Amniotic stem cell (primary cell): Measurements from ENCODE around the gene DCPS.
"Not testable (repeated sequence)": the region's sequence is repeated elsewhere in the genome, so short reads cannot be mapped to it uniquely, and the experiment has no call there.

Experiments used
- DNase-seq: peaks from one replicate; lab custom pipeline; 2025; lab: John Stamatoyannopoulos, UW

DCPS gene

DNA sequence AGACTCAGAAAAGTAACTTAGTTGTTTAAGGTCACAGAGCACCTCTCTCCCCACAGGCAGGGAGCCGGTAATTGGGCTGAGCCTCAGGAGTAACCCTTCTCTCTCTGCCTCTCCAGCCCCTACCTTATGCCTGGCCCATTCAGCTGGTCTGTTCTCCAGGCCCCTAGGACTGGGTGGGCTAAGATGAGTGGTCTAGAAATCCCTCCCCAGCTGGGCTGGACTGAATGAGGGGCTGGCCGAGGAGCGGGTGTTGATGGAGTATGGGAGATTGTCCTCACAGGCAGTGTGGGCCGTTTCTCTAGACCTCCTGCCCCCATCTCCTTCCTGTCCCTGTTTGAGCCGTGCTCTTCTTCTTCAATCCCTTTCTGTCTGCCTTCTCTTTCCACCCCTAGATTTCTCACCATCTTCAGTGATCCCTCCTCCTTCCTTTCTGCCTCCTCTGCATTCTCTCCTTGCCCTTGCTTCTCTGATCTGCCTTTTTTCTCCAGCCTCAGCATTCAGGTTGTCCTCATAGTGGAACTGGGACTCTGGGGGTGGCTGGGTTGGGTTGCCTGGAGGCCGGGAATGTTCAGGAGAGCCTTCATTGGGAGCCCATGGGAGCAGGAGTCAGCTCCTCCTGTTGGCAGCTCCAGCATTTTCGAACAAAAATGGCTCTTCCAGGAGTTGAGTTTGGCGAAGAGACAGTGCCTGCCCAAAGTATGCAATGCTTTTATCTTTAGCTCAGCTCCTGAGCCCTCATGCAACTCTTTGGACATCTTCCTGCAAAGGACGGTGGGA, 59.2 kb downstream of the DCPS start:
- DNase-seq = no peak

DNA sequence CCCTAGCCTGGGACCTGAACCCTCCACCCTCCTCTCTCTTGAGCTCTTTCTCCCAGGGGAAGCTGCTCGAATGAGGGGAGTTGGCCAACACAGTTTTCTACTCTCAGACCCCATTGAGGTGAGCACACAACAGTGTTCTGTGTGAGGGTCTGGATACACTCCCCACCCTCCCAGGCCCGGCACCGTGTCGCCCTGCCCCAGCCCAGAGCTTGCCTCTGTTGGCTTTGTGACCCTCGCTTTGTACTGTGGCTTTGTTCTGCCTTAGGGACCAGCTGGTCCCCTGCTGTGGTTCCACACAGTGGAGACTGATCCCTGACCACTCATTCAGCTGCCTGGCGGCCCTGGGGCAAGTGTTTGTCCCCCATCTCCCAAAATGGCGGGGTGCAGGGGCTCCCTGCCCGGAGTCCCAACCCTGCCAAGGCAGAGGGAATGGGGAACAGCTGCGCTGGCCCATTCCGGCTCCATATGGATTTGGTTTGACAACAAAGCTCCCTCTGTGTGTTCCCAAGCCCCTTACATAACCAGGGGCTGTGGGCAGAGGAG, 59.9 kb downstream of the DCPS start:
- no peak for DNase-seq

DNA sequence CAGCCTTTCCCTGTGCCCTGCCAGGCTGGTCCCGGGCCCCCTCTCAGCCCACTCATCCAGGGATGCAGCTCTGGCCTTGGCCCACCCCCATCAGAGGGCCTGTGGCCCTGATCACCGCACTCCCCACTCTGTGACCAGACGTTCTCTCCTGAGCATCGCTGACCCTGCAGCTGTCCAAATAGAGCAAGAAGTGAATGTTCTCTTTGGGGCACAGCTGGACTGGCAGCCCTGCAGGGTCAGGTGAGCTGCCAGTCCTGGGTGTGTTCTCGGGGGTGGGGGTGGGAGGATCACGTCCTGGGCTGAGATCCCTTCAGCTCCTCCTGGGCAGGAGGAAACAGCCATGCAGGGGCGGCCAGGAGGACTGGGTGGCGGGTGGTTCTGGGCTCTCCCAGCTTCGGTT, 60.9 kb downstream of the DCPS start:
- DNase-seq = not testable (repeated sequence)

DNA sequence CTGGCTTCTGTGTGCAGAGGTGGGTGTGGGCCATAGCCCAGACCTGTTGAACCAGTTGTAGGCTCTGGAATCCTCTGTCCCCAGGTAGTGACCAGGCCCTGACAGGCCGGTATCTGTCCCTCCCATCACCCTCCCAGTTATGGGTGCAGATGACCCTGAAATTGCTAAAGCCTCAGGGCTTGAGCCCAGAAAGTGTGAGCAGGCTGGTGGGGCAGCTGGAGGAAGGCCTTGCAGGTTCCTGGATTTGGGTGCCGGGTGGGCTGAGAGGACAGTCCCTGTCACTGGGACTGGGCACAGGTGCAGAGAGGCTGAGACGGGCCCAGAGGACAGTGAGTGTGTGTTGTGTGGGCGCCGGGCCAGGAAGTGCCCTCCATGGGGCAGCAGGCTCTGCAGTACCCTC, 61.6 kb downstream of the DCPS start:
- DNase-seq = not testable (repeated sequence)

DNA sequence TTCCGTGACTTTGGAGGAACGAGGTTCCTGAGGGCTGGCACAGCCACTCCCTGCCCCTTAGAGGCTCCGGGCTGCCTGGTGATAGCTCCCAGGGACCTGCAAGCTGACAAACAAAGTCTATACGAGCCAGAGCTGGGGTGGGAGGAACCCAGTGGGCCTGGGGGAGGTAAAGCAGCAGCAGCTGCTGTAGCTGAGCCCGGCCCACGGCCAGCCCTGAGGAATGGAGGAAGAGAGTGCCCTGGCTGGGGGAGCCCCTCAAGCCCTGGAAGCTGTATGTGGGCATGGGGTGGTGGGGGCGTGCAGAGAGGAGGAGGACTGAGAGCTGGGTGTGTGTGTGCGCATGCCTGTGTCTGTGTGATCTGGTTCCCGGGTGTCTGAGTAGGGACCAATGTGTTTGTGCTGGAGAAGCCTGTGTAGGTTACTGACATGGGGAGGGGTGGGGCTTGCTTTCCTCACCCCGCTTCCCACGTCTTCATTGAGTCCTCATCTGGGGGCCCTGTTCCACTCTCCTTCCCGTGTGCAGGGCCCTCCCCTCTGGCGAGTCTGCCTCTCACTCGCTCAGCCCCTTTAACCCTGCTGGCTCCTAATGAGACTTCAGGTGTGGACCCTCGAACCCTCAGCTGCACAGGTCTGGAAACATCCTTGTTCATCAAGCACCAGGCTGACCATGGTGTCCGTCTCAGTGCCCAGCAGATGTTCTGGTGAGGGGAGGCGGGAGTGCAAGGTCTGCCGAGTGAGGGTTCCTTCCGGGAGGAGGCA, 62.4 kb downstream of the DCPS start:
- DNase-seq = no peak

DNA sequence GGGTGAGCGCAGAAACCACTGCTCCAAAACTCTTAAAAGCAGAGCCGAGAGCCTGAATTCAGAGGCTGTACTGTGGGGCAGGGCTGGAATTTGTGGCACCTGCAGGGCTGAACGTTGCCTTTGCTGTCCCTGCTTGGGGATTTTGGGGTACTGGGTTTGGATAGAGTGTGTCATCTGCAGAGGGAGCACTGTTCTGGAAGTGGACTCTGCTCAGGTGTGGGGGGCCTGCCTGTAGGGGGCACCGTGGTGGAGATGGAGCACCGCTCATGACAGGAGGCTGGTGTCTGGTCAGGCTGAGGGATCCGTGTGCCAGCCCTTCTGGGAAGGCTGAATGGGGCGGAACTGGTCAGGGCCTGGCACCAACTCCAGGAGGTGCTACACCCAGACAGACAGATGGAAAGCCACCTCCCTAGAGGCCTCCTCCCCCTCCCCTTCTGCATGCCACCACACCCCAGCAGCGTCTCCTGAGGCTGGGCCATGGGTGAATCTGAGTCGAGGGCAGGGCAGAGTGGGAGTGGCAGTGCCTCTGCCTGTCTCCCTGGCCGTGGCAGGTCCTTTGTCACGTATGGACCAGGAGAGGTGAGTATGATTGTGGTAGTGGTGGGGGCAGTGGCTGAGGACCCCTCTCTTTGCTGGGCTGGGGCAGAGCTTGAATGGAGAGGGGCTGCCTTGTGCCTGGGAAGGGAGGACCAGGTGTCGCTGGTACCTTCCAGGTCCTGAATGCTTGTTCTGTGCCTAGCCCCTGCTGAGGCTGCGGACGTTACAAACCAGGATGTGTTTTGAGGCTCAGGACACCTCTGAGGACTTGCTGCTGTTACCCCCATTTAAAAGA, 63.2 kb downstream of the DCPS start:
- not testable (repeated sequence) for DNase-seq

DNA sequence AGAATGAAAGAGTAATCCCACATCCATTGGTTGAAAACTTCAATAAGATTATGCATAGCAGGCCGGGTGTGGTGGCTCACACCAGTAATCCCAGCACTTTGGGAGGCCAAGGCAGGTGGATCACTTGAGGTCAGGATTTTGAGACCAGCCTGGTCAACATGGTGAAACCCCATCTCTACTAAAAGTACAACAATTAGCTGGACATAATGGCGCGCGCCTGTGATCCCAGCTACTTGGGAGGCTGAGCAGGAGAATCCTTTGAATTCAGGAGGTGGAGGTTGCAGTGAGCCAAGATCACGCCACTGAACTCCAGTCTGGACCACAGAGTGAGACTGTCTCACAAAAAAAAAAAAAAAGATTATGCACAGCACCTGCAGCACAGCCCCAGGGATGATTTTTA, 63.9 kb downstream of the DCPS start:
- DNase-seq = not testable (repeated sequence)

DNA sequence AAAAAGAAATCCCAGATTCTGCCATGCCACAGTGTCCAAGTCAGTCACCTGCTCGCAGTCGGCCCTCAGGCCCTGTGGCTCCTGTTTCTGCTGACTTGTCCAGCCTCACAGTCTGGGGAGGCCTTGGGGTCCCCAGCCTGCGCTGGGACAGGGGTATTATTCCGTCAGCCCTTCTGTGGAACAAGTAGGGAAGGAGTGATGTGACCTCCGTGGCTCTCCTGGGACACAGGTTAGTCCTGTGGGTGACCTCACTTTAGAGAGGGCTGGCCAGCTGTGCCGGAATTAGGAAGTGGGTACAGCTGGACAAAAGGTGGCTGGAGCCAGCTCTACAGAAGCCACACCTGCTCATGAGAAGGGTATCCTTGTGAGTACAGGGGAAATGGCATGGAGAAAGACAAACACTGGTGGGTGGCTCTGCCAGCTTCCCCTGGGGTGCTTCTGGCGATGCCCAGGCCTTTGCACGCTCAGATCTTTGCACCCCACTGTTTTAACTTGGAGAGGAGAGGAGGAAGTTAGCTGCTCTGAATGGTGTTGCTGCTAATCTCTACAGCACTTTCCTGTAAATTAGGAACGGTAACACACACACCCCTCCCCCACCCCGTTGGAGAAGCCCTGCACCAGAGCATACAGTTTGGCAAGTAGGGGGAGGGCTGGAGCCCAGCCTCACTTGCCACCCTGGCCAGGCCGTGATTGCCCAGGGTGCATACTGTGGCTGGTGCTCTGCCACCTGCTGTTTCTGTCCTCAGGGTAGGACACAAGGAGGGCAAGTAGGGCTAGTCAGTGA, 64.7 kb downstream of the DCPS start:
- DNase-seq = not testable (repeated sequence)

DNA sequence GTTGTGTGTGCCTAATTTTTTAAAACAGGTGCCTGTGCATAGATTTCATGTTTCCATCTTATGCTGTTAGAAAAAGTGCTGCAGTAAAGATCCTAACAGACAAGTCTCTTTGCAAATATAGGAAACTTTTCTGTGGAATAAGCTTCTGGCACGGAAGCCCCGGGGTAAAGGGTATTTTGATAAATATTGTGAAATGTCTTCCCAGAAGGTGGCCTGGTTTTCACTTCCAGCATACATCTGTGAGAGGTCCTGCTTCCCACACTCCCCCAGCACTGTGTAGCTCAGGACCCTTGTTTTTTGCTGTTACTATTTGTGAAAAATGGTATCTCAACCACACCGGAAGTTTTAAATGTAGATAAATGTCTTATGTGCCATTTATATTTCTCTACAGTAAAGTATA, 66.2 kb downstream of the DCPS start:
- no peak for DNase-seq

DNA sequence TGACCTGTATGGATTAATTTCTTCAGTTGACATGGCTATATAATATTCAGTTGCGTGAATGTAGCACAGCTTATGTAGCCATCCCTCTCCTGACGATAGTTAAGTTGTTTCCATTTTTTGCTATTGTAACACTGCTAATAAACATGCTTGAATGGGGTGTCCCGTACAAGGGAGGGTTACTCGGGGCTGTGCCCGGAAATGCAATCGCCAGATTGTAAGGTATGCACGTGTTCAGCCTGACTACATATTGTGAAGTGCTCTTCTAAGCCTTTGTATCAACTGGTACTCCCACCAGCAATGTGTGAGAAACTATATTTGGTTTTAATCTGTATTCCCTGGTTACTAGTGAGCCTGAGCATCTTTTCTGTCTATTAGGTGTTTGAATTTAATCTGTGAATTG, 67.7 kb downstream of the DCPS start:
- no peak for DNase-seq

DNA sequence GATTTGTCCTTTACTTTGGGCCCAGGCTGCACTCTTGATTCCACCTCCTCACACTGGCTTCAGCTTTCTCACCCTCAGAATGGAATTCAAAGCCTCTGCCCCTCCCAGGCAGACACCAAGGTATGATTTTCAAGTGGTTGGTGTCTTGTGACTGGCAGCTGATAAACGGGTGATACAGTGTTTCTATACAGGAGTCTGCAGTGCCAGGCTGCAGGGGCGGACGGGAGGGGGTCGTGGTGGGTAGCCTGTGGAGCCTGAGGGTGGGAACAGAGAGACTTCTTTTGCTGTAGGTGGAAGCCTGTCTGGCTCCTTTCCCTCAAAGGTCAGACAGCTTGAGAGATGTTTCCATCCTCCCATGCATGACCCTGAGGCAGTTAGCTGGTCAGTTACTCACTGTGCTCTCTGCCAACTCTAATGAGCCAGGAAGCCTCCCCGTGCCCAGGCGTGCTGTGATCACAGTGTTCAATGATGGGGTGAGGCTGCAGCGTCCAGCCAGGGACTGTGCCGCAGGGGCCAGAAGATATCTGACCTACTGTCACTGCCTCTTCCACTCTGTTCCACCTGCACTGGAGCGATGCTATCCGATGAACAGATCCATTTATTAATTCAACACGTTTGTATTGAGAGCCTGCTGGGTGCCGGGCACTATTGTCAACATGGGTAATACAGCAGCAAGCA, 69.7 kb downstream of the DCPS start:
- not testable (repeated sequence) for DNase-seq

DNA sequence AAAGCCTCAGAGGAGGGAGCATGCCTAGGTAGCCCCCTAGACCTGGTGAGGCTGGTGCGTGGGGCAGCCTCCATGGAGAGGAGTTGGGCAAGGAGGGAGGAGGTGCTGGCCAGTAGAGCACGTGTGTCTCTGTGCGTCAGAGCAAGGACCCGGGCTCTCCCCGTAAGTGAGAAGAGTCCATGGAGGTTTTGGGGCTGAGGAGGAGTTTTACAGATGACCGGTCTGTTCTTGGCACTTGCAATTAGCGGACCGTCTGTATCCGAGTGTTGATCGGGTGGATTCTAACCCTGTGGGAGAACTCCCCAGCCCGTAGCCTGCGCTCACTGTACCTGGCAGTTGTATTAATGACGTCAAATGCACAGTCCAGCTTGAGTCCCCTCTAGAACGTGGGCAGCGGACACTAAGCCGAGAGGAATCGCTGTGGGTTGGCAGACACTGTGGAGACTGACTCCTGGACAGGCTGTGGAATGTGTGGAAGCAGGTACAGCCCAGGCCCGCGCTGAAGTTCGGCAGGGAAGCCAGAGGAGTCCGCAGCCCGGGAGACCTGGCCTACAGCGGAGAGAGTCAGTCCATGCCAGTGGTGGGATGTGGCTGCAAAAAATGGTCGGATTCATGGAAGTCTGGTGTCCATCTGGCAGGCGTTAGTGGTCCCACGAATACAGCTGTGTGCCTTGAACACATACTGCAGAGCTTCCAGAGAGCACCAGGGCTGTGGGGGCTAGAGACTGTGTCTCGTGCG, 70.9 kb downstream of the DCPS start:
- not testable (repeated sequence) for DNase-seq

DNA sequence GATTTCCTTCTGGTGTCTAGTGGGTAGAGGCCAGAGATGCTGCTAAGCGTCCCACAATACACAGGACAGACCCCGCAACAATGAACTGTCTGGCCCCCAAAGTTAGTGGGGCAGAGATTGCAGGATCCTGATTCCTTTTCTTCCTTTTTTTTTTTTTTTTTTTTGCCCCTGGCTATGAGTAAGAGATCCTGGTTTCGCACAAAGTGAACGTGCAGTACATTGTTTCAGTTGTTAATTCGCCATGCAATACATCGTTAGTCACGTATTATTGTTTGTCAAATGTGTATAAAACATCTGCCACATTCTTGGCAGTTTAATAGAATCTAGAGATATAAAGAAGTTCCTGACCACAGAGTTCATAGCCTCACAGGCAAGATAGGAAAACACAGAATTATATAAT, 71.9 kb downstream of the DCPS start:
- no peak for DNase-seq

DNA sequence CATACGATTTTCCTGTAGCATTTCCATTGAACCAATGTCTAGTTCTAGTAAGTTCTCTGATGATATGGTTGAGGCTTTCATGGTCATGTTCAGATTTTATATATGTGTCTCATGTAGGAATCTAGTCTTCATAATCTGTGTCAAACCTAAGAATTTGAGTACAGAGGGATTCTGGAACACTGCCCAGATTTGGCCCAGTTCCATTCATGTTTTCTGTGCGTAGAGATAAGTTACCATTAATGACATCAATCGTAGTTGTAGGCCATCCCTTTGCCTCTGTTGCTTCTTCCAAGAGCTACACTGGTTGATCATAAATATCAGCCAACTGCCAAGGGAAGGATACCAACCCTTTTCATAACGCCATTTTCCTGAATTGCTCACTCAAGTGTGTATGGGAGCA, 74.9 kb downstream of the DCPS start:
- no peak for DNase-seq

DNA sequence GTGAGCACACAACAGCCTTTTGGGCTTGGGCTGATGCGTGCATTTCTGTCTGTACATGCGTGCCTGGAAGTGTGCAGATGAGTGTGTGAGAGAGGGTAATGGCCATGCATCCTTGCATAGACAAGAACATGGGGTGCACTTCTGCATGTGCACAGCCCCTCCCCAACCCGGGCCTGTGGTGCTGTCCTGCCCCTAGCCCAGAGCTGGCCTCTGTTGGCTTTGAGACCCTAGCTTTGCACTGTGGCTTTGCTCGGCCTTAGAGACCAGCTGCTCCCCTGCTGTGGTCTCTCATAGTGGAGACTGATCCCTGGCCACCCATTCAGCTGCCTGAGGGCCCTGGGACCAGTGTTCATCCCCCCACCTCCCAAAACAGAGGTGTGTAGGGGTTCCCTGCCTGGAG, 77.0 kb downstream of the DCPS start:
- DNase-seq = no peak

DNA sequence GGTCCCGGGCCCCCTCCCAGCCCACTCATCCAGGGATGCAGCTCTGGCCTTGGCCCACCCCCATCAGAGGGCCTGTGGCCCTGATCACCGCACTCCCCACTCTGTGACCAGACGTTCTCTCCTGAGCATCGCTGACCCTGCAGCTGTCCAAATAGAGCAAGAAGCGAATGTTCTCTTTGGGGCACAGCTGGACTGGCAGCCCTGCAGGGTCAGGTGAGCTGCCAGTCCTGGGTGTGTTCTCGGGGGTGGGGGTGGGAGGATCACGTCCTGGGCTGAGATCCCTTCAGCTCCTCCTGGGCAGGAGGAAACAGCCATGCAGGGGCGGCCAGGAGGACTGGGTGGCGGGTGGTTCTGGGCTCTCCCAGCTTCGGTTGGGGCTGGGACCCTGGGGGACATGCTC, 78.1 kb downstream of the DCPS start:
- not testable (repeated sequence) for DNase-seq

DNA sequence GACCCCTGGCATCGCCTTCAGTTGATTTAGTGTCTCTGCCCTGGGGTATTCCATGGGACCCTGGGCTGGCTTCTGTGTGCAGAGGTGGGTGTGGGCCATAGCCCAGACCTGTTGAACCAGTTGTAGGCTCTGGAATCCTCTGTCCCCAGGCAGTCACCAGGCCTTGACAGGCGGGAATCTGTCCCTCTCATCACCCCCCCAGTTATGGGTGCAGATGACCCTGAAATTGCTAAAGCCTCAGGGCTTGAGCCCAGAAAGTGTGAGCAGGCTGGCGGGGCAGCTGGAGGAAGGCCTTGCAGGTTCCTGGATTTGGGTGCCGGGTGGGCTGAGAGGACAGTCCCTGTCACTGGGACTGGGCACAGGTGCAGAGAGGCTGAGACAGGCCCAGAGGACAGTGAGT, 78.8 kb downstream of the DCPS start:
- DNase-seq = not testable (repeated sequence)

DNA sequence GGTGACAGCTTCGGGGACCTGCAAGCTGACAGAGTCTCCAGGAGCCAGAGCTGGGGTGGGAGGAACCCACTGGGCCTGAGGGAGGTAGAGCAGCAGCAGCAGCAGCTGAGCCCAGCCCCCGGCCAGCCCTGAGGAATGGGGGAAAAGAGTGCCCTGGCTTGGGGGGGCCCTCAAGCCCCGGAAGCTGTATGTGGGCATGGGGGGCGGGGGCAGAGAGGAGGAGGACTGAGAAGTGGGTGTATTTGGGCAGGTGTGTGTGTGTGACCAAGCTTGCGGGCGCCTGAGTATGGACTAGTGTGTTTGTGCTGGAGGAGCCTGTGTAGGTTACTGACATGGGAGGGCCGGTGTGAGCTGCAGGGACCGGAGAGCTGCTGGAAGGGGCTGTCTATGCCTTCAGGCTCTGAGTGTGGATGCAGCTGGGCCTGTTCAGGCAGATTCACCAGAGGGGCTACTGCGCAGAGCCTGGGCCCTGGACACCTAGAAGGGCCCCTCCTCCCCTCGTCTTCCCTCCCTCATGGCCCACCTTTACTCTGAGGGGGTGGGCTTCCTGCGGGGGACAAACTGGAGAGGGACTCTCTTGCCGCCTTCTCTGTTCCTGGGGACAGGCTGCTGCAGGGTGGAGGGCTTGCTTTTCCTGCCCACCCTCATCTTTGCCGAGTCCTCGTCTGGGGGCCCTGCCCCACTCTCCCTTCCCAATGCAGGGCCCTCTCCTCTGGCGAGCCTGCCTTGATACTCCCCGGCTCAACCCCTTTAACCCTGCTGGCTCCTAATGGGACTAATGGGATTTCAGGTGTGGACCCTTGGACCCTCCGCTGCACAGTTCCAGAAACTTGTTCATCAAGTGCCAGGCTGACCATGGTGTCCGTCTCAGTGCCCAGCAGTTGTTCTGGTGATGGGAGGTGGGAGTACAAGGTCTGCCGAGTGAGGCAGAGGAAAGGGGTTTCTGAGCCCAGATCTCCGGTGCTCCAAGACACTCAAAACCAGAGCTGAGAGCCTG, 79.8 kb downstream of the DCPS start:
- DNase-seq = no peak
